GM23248 (cell line): ENCODE data around the gene CNTN4.

Experiments used
- EZH2 ChIP-seq: fragments of 200-600 bp; sonication (generic); IDR thresholded peaks from 2 replicates; pipeline ENCODE4 v1.6.1; 2018; ENCODE audit warnings: antibody characterized with exemption, mild to moderate bottlenecking; ENCODE audit not compliant: insufficient read depth, poor library complexity, severe bottlenecking
- EZH2phosphoT487 ChIP-seq: fragments of 200-600 bp; sonication (generic); IDR thresholded peaks from 2 replicates; pipeline ENCODE4 v1.6.1; 2018; ENCODE audit warnings: antibody characterized with exemption, moderate library complexity, mild to moderate bottlenecking, low read depth; ENCODE audit not compliant: insufficient read depth

DNA sequence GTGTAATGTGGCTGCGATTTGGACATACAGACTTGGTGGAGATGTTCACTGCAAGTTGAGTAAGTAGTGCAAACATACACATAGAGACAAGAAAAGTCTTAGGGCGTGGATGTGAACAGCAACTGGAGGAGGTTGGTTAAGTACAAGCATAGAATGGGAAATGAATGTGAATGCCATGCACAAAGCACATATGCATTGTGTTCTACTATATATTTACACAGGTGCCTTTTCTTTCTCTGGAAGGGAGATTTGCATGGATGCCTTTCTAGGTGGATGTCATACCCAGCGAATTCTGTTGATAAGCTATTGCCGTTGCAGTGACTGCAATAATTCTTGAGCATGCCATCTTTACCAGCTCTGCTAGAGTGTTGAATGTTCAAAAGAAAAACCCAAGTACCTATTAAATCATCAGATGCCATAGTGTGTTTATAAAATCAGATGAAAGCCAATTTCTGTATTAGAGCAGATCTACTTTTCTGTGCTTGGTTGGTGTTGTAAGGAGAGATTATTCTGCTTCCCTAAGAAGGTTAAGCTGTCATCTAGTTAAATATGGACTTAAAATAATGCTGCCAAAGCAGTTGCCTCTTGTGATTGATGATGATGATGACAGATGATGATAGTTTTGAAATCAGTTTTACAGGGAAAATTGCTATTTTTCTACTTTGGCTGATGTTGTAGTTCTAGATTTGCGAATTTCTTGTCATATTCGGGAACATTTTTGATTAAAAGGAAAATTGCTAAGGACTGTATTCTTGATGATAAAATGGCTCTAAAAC is 148.4 kb downstream of the CNTN4 start:
- TF ChIP-seq EZH2: no peak
- no peak for TF ChIP-seq EZH2phosphoT487
